Endothelial cell of umbilical vein (primary cell): ENCODE data around the gene APOM. TPM values are rescaled to one million over a fixed set of nuclear protein-coding genes. Genes with fewer than 3 reads are reported as not detected.
A peak's percentile ranks its signal among the peaks of the same experiment; 100 is the strongest.

Experiments used
- BruUV-seq: library from RNA; stranded (reverse); fragments of 400-500 nt; replicated peaks from 2 replicates; lab custom pipeline; 2021; lab: Mats Ljungman, UMichigan
- CTCF ChIA-PET: fragments of 300-600, 350-600 bp; sonication (Branson Sonifier 250); formaldehyde crosslinking; loops from one replicate; lab custom pipeline; 2021; ENCODE audit warnings: antibody characterized with exemption, inconsistent platforms; lab: Charles Lee
- POLR2A ChIA-PET: fragments of 300-600, 350-600 bp; sonication (Branson Sonifier 250); formaldehyde crosslinking; loops from one replicate; lab custom pipeline; 2021; ENCODE audit warnings: antibody characterized with exemption, inconsistent platforms; lab: Charles Lee
- DNase-seq: peaks from one replicate; pipeline ENCODE4 v3.0.0-alpha.2; 2011; ENCODE audit warnings: low read depth, low spot score
- FAIRE-seq: peaks from 2 replicates; lab custom pipeline; 2011; peaks lifted over from hg19 to GRCh38; lab: Jason Lieb, UNC
- H2AFZ ChIP-seq: 2 replicates; pipeline ENCODE4 v1.6.0; 2012; ENCODE audit warnings: low read depth, low read length, control low read depth, inconsistent platforms
- H3K27ac ChIP-seq: 2 replicates; pipeline ENCODE4 v1.5.1; 2011; ENCODE audit warnings: low read depth, mild to moderate bottlenecking, control low read depth, low read length, moderate library complexity; ENCODE audit not compliant: insufficient read depth
- H3K27me3 ChIP-seq, 2 experiments: 2 replicates each; pipeline versions ENCODE4 v1.6.0 to v1.6.1; 2011; ENCODE audit warnings: low read length in 2 of 2, mixed read lengths in 1 of 2; ENCODE audit not compliant: control insufficient read depth in 2 of 2, insufficient read depth in 2 of 2
- H3K36me3 ChIP-seq, 2 experiments: 2 replicates in 1 of 2; 3 replicates in 1 of 2; pipeline ENCODE4 v1.5.1; 2011; ENCODE audit warnings: low read length in 2 of 2, mild to moderate bottlenecking in 1 of 2, moderate library complexity in 1 of 2; ENCODE audit not compliant: control insufficient read depth in 2 of 2, insufficient read depth in 2 of 2; ENCODE audit errors: extremely low read depth in 1 of 2
- H3K4me1 ChIP-seq: 3 replicates; pipeline ENCODE4 v1.5.1; 2011; ENCODE audit warnings: mild to moderate bottlenecking, low read length; ENCODE audit not compliant: control insufficient read depth, insufficient read depth; ENCODE audit errors: extremely low read depth
- H3K4me2 ChIP-seq: 2 replicates; pipeline ENCODE4 v1.6.1; 2011; ENCODE audit warnings: low read length, control low read depth, mixed read lengths; ENCODE audit not compliant: insufficient read depth
- H3K4me3 ChIP-seq, 3 experiments: fragments of 200-600 bp in 1 of 3; sonication (generic), shearing (Covaris generic) in 1 of 3; replicated peaks in 1 of 3; 2 replicates each; pipeline ENCODE4 v1.5.1; 2011 to 2016; ENCODE audit warnings: control low read depth in 3 of 3, low read length in 3 of 3, mild to moderate bottlenecking in 2 of 3, inconsistent platforms in 1 of 3, low read depth in 1 of 3, moderate library complexity in 1 of 3; ENCODE audit not compliant: insufficient read depth in 1 of 3
- H3K79me2 ChIP-seq: 2 replicates; pipeline ENCODE4 v1.6.0; 2012; ENCODE audit warnings: low read length, inconsistent platforms; ENCODE audit not compliant: control insufficient read depth, insufficient read depth
- H3K9ac ChIP-seq: replicated peaks from 2 replicates; pipeline ENCODE3; 2011; ENCODE audit warnings: low read length, control low read depth; ENCODE audit not compliant: insufficient read depth; ENCODE audit errors: extremely low read depth
- H3K9me1 ChIP-seq: replicated peaks from 3 replicates; pipeline ENCODE4 v1.6.0; 2011; ENCODE audit warnings: mild to moderate bottlenecking, low read length; ENCODE audit not compliant: control insufficient read depth, insufficient read depth; ENCODE audit errors: extremely low read depth
- H3K9me3 ChIP-seq: replicated peaks from 2 replicates; pipeline ENCODE4 v1.5.1; 2012; ENCODE audit warnings: low read length, inconsistent platforms; ENCODE audit not compliant: control insufficient read depth, insufficient read depth
- H4K20me1 ChIP-seq: replicated peaks from 2 replicates; pipeline ENCODE3; 2011; ENCODE audit warnings: mild to moderate bottlenecking, low read length; ENCODE audit not compliant: control insufficient read depth, insufficient read depth; ENCODE audit errors: extremely low read depth
- EZH2 ChIP-seq: IDR thresholded peaks from 2 replicates; pipeline ENCODE4 v1.6.1; 2012; ENCODE audit warnings: borderline replicate concordance, low read depth, mild to moderate bottlenecking, moderate library complexity, low read length, inconsistent platforms; ENCODE audit not compliant: severe bottlenecking
- FOS ChIP-seq: IDR thresholded peaks from 2 replicates; pipeline ENCODE4 v1.6.1; 2011; ENCODE audit warnings: mild to moderate bottlenecking, low read length, moderate library complexity, borderline replicate concordance; ENCODE audit not compliant: insufficient read depth
- GATA2 ChIP-seq: IDR thresholded peaks from 2 replicates; pipeline ENCODE4 v1.7.0; 2011; ENCODE audit warnings: low read depth, mild to moderate bottlenecking, moderate library complexity, mixed read lengths, low read length; ENCODE audit not compliant: insufficient read length, insufficient read depth
- MYC ChIP-seq: IDR thresholded peaks from one replicate; pipeline ENCODE4 v1.6.1; 2011; ENCODE audit warnings: mild to moderate bottlenecking, low read depth, low read length
- POLR2A ChIP-seq: IDR thresholded peaks from 2 replicates; pipeline ENCODE4 v1.6.1; 2012; ENCODE audit warnings: low read depth, mild to moderate bottlenecking, control low read depth, low read length
- POLR2AphosphoS5 ChIP-seq: IDR thresholded peaks from 2 replicates; pipeline ENCODE4 v1.6.1; 2012; ENCODE audit warnings: low read depth, mild to moderate bottlenecking, control low read depth, low read length, moderate library complexity; ENCODE audit not compliant: insufficient read depth
- dilution Hi-C: fragments of 300-500 bp; cut with MboI; formaldehyde crosslinking; loops from one replicate; pipeline ENCODE4 v1.15.0; 2019; ENCODE audit warnings: low sequenced_read_pairs; ENCODE audit not compliant: extremely low pct_ligation_motif_present
- intact Hi-C: fragments of 100-400 bp; cut with micrococcal nuclease; formaldehyde crosslinking; loops from one replicate; pipeline ENCODE4 v1.10.0; 2022
- polyA plus RNA-seq, 4 experiments: library from polyadenylated mRNA; depleted of rRNA in 3 of 4; stranded (reverse) in 3 of 4; unstranded in 1 of 4; fragments of >200 nt; gene quantifications; 2 replicates each; pipeline versions ENCODE4 v1.2.1 to v1.2.3, GENCODE V29; 2011 to 2012; ENCODE audit warnings: missing spikeins in 1 of 4
- total RNA-seq: library from RNA; stranded (reverse); gene quantifications from 2 replicates; pipeline ENCODE4 v1.2.3, GENCODE V29; 2021
- TF ChIP-seq, protein P1 (sequence below), 2 donors: IDR thresholded peaks; 1 replicate in 1 of 2; 2 replicates in 1 of 2; pipeline ENCODE4 v1.5.1; 2011; ENCODE audit warnings: low read length in 2 of 2, mild to moderate bottlenecking in 2 of 2, moderate library complexity in 2 of 2, control low read depth in 1 of 2, inconsistent platforms in 1 of 2, low read depth in 1 of 2; ENCODE audit not compliant: insufficient read depth in 1 of 2; ENCODE audit errors: extremely low read depth in 1 of 2

The APOM gene
- total and polyA plus RNA-seq, 2 donors (not counting 3 experiments of a cell fraction or from before 2014, with no cell fraction given) = 2.5 TPM; not detected in 1

GRCh38 chr6:31631209-31631608, 24.5 kb upstream of the APOM start:
- Histone ChIP-seq H3K4me1 (no peaks in the 10 kb centered on the region), H3K36me3 (peaks cover 52 to 85% of the 10 kb centered on the region in 2 experiments), H3K4me3 (no peak overlapping the region), H3K9ac (no peak overlapping the region), H2AFZ (no peak overlapping the region), H3K4me2 (no peak overlapping the region), H3K9me1 (no peaks in the 10 kb centered on the region), H3K27me3 (no peaks in the 10 kb centered on the region), H3K79me2 (peaks cover 31% of the 10 kb centered on the region), H4K20me1 (peaks cover 3% of the 10 kb centered on the region), H3K27ac (no peak overlapping the region), H3K9me3 (no peaks in the 10 kb centered on the region)
- dilution Hi-C loops (no loop called here), intact Hi-C loops (no loop called here)
- ChIA-PET POLR2A (no interaction called here), CTCF (no interaction called here)
- no peak for FAIRE-seq
- BruUV-seq = TSS peak; percentile 19
- no peak for DNase-seq
- TF ChIP-seq POLR2AphosphoS5 (no peak), MYC (no peak), FOS (no peak), EZH2 (no peak), POLR2A (no peak), GATA2 (no peak)
- TF ChIP-seq, protein P1, sequence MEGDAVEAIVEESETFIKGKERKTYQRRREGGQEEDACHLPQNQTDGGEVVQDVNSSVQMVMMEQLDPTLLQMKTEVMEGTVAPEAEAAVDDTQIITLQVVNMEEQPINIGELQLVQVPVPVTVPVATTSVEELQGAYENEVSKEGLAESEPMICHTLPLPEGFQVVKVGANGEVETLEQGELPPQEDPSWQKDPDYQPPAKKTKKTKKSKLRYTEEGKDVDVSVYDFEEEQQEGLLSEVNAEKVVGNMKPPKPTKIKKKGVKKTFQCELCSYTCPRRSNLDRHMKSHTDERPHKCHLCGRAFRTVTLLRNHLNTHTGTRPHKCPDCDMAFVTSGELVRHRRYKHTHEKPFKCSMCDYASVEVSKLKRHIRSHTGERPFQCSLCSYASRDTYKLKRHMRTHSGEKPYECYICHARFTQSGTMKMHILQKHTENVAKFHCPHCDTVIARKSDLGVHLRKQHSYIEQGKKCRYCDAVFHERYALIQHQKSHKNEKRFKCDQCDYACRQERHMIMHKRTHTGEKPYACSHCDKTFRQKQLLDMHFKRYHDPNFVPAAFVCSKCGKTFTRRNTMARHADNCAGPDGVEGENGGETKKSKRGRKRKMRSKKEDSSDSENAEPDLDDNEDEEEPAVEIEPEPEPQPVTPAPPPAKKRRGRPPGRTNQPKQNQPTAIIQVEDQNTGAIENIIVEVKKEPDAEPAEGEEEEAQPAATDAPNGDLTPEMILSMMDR (IDR thresholded peaks at IDR 0.05; ENCODE audit: extremely low read depth in 1 of 2, insufficient read depth in 1 of 2, low read depth in 1 of 2, low read length in 2 of 2) = no peak
